Nephron progenitor cell (in vitro differentiated cells): ENCODE measurements around the gene TFPT.

ENCODE experiments used
- DNase-seq: peaks from one replicate; pipeline ENCODE4 v3.0.0; 2021
- H3K27ac Mint-ChIP-seq: 2 replicates; pipeline ENCODE4 v1.8.0; 2021; ENCODE audit warnings: mild to moderate bottlenecking, moderate library complexity, mixed read lengths
- H3K27me3 Mint-ChIP-seq: 2 replicates; pipeline ENCODE4 v1.8.0; 2021; ENCODE audit warnings: mild to moderate bottlenecking, low read depth, mixed read lengths; ENCODE audit not compliant: poor library complexity
- H3K36me3 Mint-ChIP-seq: 2 replicates; pipeline ENCODE4 v1.8.0; 2021; ENCODE audit warnings: low read depth, mixed read lengths
- H3K4me1 Mint-ChIP-seq: 2 replicates; pipeline ENCODE4 v1.8.0; 2021; ENCODE audit warnings: mixed read lengths
- H3K4me3 Mint-ChIP-seq: 2 replicates; pipeline ENCODE4 v1.8.0; 2021; ENCODE audit warnings: mild to moderate bottlenecking, moderate library complexity, mixed read lengths
- H3K9me3 Mint-ChIP-seq: 2 replicates; pipeline ENCODE4 v1.8.0; 2021; ENCODE audit warnings: mild to moderate bottlenecking, moderate library complexity, mixed read lengths
- CTCF ChIP-seq: fragments of 200-600 bp; sonication (generic); IDR thresholded peaks from 2 replicates; pipeline ENCODE4 v1.5.0; 2021; ENCODE audit warnings: antibody characterized with exemption

Gene TFPT

DNA sequence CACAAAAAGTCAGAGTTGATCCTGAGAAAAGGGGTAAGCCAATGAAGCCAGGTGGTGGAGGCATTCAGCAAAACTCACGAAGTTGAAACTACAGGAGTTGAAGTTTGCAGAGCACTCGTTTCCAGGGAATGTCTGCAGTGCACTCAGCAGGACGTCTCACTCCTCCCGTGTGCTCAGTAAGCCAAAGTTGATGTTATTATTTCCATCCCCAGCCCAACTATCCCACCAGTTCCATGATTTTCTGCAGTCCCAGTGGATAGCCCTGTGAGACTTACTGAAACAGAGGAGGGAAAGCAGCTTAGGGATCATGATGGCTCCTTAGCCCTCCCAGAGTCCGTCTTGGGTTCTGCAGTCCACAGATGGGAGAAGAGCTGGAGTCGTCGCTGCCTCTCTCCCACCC lies 34.4 kb downstream of the TFPT start, which contains the start of gene TARM1:
Gene TARM1, minus strand, starts transcription at position 334 of the 400 bp plus-strand sequence. Its CDS starts 25 bp downstream, at position 309.
- Mint-ChIP-seq H3K27ac (no peak within 1 kb of the TSS), H3K9me3 (peaks cover 45% of the 10 kb centered on the region), H3K36me3 (no peaks in the 10 kb centered on the region), H3K27me3 (peaks cover 21% of the 10 kb centered on the region), H3K4me1 (no peaks in the 10 kb centered on the region), H3K4me3 (no peak within 1 kb of the TSS)
- DNase-seq: no peak
- TF ChIP-seq CTCF: no peak

GRCh38 chr19:54077334-54077733 lies 38.1 kb downstream of the TFPT start:
- H3K36me3 Mint-ChIP-seq: no peaks in the 10 kb centered on the region
- no peak overlapping the region for H3K27ac Mint-ChIP-seq
- no peaks in the 10 kb centered on the region for H3K4me1 Mint-ChIP-seq
- H3K4me3 Mint-ChIP-seq: no peak overlapping the region
- no peak for TF ChIP-seq CTCF
- peaks cover 25% of the 10 kb centered on the region for H3K27me3 Mint-ChIP-seq
- DNase-seq: no peak
- H3K9me3 Mint-ChIP-seq: peaks cover 35% of the 10 kb centered on the region

- Mint-ChIP-seq H3K9me3 (peaks cover 18% of the 10 kb centered on the region), H3K4me3 (no peak overlapping the region), H3K36me3 (no peaks in the 10 kb centered on the region), H3K27ac (no peak overlapping the region), H3K4me1 (no peaks in the 10 kb centered on the region), H3K27me3 (peaks cover 24% of the 10 kb centered on the region)
- DNase-seq: no peak
- no peak for TF ChIP-seq CTCF
Observed at GRCh38 chr19:54074851-54075250, 40.6 kb downstream of the TFPT start.

- no peak for DNase-seq
- no peak for TF ChIP-seq CTCF
- H3K27me3 Mint-ChIP-seq: peaks cover 20% of the 10 kb centered on the region
- H3K4me3 Mint-ChIP-seq: no peak overlapping the region
- H3K27ac Mint-ChIP-seq: no peak overlapping the region
- no peaks in the 10 kb centered on the region for H3K36me3 Mint-ChIP-seq
- H3K9me3 Mint-ChIP-seq: peaks cover 18% of the 10 kb centered on the region
- no peaks in the 10 kb centered on the region for H3K4me1 Mint-ChIP-seq
Observed at GRCh38 chr19:54073829-54074228, 41.6 kb downstream of the TFPT start.

DNA sequence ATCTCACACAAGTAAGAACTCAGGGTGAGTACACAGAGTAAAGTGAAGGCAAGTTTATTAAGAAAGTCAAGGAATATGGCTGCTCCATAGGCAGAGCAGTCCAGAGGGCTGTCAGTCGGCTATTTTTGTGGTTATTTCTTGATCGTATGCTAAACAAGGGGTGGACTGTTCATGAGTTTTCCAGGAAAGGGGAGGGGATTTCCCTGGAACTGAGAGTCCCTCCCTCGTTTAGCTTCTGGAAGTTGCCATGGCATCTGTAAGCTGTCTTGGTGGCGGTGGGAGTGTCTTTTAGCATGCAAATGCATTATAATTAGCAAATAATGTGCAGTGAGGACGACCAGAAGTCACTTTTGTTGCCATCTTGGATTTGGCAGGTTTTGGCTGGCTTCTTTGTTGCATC lies 46.0 kb downstream of the TFPT start:
- no peaks in the 10 kb centered on the region for H3K4me1 Mint-ChIP-seq
- no peak overlapping the region for H3K4me3 Mint-ChIP-seq
- H3K27me3 Mint-ChIP-seq: peaks cover 11% of the 10 kb centered on the region
- TF ChIP-seq CTCF: no peak
- no peak for DNase-seq
- H3K9me3 Mint-ChIP-seq: peaks cover 21% of the 10 kb centered on the region
- no peak overlapping the region for H3K27ac Mint-ChIP-seq
- no peaks in the 10 kb centered on the region for H3K36me3 Mint-ChIP-seq

GRCh38 chr19:54063350-54064116 lies 51.9 kb downstream of the TFPT start, which contains the start of gene VSTM1:
Gene VSTM1, minus strand, starts transcription at chr19:54063897. Its CDS starts 120 bp downstream, at chr19:54063777.
- Mint-ChIP-seq H3K4me3 (no peak within 1 kb of the TSS), H3K9me3 (peaks cover 3% of the 10 kb centered on the region), H3K36me3 (no peaks in the 10 kb centered on the region), H3K27me3 (peaks cover 19% of the 10 kb centered on the region), H3K4me1 (no peaks in the 10 kb centered on the region), H3K27ac (no peak within 1 kb of the TSS)
- TF ChIP-seq CTCF: no peak
- DNase-seq: no peak
